ENCODE results near the gene RC3H1.

- no peak for TF ChIP-seq CTCF (tag by site-specific recombination; IDR thresholded peaks at IDR 0.05)
- no peak for TF ChIP-seq ZNF202 (tag by site-specific recombination; IDR thresholded peaks at IDR 0.05; ENCODE audit: borderline replicate concordance)
- TF ChIP-seq OSR2 (tag by site-specific recombination; IDR thresholded peaks at IDR 0.05): no peak
- TF ChIP-seq ZNF274 (IDR thresholded peaks at IDR 0.05; ENCODE audit: low read length): no peak
- TF ChIP-seq ZNF274 (tag by site-specific recombination; IDR thresholded peaks at IDR 0.05; ENCODE audit: borderline replicate concordance): no peak
- TF ChIP-seq KLF9 (tag by site-specific recombination; IDR thresholded peaks at IDR 0.05; ENCODE audit: low read depth): no peak
- no peak for TF ChIP-seq SP2 (tag by site-specific recombination; IDR thresholded peaks at IDR 0.05)
- no peak for TF ChIP-seq ZNF24 (tag by site-specific recombination; IDR thresholded peaks at IDR 0.05)
- no peak for TF ChIP-seq ZNF549 (tag by site-specific recombination; IDR thresholded peaks at IDR 0.05)
- no peak for TF ChIP-seq ZBTB49 (tag by site-specific recombination; IDR thresholded peaks at IDR 0.05; ENCODE audit: low read depth)
- no peak for TF ChIP-seq ATF2 (tag by site-specific recombination; IDR thresholded peaks at IDR 0.05; ENCODE audit: low read depth)
- TF ChIP-seq ZFP41 (tag by site-specific recombination; IDR thresholded peaks at IDR 0.05; ENCODE audit: borderline replicate concordance): no peak
- TF ChIP-seq ZBTB20 (tag by site-specific recombination; IDR thresholded peaks at IDR 0.05): no peak
- TF ChIP-seq HIC1 (tag by site-specific recombination; IDR thresholded peaks at IDR 0.05): no peak
Measured at GRCh38 chr1:174017231-174017970, 4.8 kb downstream of the RC3H1 start.
